ENCODE measurements around the gene RELN. TPM values are rescaled to one million over a fixed set of nuclear protein-coding genes. Genes with fewer than 3 reads are reported as not detected.

Gene RELN
- total and polyA plus RNA-seq, 9 of the 15 experiments (the other 6 are each of a cell fraction or from before 2014, with no cell fraction given): 12.9 to 43.2 (median 18.1) TPM

DNA sequence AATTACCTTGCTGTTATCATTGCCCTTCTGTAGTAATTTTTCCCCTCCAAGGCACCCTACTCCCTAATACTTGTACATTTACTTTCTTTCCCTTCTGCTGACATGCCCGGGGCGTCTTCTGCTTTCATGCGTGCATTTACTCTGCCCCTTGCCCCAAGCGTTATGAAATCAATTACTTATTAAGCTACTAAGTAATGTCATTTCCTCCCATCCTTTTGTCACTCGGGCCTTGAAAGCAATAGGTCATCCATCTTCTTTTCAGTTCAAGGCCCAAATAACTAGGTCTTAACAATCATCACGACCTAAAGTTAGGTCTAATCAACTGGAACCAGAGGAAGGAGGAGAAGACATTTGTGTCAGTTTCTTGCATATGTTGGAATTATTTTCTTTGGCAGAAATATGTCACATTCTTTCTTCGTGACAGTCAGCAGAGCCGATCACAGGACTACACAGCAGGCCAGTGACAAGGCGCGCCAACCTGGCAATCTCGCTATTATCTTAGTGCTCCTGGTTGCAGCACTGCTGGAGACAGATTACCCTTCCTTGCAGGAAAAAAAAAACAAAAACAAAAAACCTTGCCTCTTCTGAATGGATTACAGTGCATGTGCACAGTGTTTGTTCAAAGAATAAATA lies 179.2 kb downstream of the RELN start (continued):
- TF ChIP-seq, protein P1, sequence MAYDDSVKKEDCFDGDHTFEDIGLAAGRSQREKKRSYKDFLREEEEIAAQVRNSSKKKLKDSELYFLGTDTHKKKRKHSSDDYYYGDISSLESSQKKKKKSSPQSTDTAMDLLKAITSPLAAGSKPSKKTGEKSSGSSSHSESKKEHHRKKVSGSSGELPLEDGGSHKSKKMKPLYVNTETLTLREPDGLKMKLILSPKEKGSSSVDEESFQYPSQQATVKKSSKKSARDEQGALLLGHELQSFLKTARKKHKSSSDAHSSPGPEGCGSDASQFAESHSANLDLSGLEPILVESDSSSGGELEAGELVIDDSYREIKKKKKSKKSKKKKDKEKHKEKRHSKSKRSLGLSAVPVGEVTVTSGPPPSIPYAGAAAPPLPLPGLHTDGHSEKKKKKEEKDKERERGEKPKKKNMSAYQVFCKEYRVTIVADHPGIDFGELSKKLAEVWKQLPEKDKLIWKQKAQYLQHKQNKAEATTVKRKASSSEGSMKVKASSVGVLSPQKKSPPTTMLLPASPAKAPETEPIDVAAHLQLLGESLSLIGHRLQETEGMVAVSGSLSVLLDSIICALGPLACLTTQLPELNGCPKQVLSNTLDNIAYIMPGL (CRISPR knock-in tag; IDR thresholded peaks at IDR 0.05): no peak
- TF ChIP-seq IRF9 (tag; IDR thresholded peaks at IDR 0.05): peak; percentile 76
- TF ChIP-seq ZNF507 (tag; conservative IDR thresholded peaks at IDR 0.05): 0 out of 2 replicates have a peak, but pooled peaks have one; percentile 12
- no peak for TF ChIP-seq HDAC6 (IDR thresholded peaks at IDR 0.05; ENCODE audit: low read depth, low read length)
- TF ChIP-seq NUFIP1 (IDR thresholded peaks at IDR 0.05; ENCODE audit: partially characterized antibody): no peak
- TF ChIP-seq GATA2 (CRISPR knock-in tag; IDR thresholded peaks at IDR 0.05): peak; percentile 95
- TF ChIP-seq L3MBTL2 (IDR thresholded peaks at IDR 0.05): peak; percentile 55; the same call in 1 of the 2 replicates
- no peak for TF ChIP-seq PRMT5 (CRISPR knock-in tag; IDR thresholded peaks at IDR 0.05)
- TF ChIP-seq, protein P2, sequence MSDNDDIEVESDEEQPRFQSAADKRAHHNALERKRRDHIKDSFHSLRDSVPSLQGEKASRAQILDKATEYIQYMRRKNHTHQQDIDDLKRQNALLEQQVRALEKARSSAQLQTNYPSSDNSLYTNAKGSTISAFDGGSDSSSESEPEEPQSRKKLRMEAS (CRISPR knock-in tag; IDR thresholded peaks at IDR 0.05): no peak
- peak; percentile 91 for TF ChIP-seq ZNF668 (CRISPR knock-in tag; IDR thresholded peaks at IDR 0.05)
- TF ChIP-seq TCF7L2 (IDR thresholded peaks at IDR 0.05; ENCODE audit: low read depth, low read length): no peak
- peak; percentile 80 for TF ChIP-seq NCOA4 (IDR thresholded peaks at IDR 0.05; ENCODE audit: partially characterized antibody)
- TF ChIP-seq ZKSCAN1 (IDR thresholded peaks at IDR 0.05; ENCODE audit: low read depth, low read length): peak; percentile 13; the same call in 1 of the 2 replicates
- TF ChIP-seq MNT (conservative IDR thresholded peaks at IDR 0.05): peak; percentile 27 to 54; a peak in 2 of 4 replicates
- no peak for TF ChIP-seq TARDBP (IDR thresholded peaks at IDR 0.05)
- TF ChIP-seq, protein P3, sequence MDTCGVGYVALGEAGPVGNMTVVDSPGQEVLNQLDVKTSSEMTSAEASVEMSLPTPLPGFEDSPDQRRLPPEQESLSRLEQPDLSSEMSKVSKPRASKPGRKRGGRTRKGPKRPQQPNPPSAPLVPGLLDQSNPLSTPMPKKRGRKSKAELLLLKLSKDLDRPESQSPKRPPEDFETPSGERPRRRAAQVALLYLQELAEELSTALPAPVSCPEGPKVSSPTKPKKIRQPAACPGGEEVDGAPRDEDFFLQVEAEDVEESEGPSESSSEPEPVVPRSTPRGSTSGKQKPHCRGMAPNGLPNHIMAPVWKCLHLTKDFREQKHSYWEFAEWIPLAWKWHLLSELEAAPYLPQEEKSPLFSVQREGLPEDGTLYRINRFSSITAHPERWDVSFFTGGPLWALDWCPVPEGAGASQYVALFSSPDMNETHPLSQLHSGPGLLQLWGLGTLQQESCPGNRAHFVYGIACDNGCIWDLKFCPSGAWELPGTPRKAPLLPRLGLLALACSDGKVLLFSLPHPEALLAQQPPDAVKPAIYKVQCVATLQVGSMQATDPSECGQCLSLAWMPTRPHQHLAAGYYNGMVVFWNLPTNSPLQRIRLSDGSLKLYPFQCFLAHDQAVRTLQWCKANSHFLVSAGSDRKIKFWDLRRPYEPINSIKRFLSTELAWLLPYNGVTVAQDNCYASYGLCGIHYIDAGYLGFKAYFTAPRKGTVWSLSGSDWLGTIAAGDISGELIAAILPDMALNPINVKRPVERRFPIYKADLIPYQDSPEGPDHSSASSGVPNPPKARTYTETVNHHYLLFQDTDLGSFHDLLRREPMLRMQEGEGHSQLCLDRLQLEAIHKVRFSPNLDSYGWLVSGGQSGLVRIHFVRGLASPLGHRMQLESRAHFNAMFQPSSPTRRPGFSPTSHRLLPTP (IDR thresholded peaks at IDR 0.05; ENCODE audit: borderline replicate concordance, extremely low read depth, insufficient read length): no peak
- TF ChIP-seq COPS2 (conservative IDR thresholded peaks at IDR 0.05): no peak
- peak; percentile 87 for TF ChIP-seq ZNF644 (tag; IDR thresholded peaks at IDR 0.05; ENCODE audit: low read depth)
- no peak for TF ChIP-seq POLR2A (conservative IDR thresholded peaks at IDR 0.05)
- no peak for TF ChIP-seq NR3C1 (CRISPR knock-in tag; IDR thresholded peaks at IDR 0.05)
- no peak for TF ChIP-seq HNRNPLL (IDR thresholded peaks at IDR 0.05; ENCODE audit: low read depth, low read length, poor library complexity, severe bottlenecking)
- TF ChIP-seq CHD2 (IDR thresholded peaks at IDR 0.05; ENCODE audit: low read depth, low read length): no peak
- no peak for TF ChIP-seq U2AF1 (optimal IDR thresholded peaks at IDR 0.05; ENCODE audit: low read depth, low read length)
